ENCODE results near the gene RAB31. TPM values are rescaled to one million over a fixed set of nuclear protein-coding genes. Genes with fewer than 3 reads are reported as not detected.

The RAB31 gene
- total and polyA plus RNA-seq, 2 of the 13 experiments (the other 11 are each of a cell fraction or from before 2014, with no cell fraction given) = 1.1 to 1.7 TPM

GRCh38 chr18:9808295-9809241, 100.5 kb downstream of the RAB31 start (continued):
- TF ChIP-seq ZNF142 (CRISPR knock-in tag; IDR thresholded peaks at IDR 0.05) (no peak), MTF1 (CRISPR knock-in tag; IDR thresholded peaks at IDR 0.05) (no peak), HBP1 (CRISPR knock-in tag; IDR thresholded peaks at IDR 0.05; ENCODE audit: low read depth) (0 out of 2 replicates have a peak, but pooled peaks have one; percentile 31), RBAK (CRISPR knock-in tag; IDR thresholded peaks at IDR 0.05) (no peak), ATM (IDR thresholded peaks at IDR 0.05; ENCODE audit: borderline replicate concordance) (no peak), PLRG1 (conservative IDR thresholded peaks at IDR 0.05) (no peak), MXD1 (CRISPR knock-in tag; IDR thresholded peaks at IDR 0.05) (no peak), ZNF343 (CRISPR knock-in tag; IDR thresholded peaks at IDR 0.05) (no peak), CREB1 (IDR thresholded peaks at IDR 0.05) (no peak), CREB1 (CRISPR knock-in tag; IDR thresholded peaks at IDR 0.05) (peak; percentile 48; the same call in 1 of the 2 replicates), FUBP1 (CRISPR knock-in tag; IDR thresholded peaks at IDR 0.05; ENCODE audit: borderline replicate concordance) (no peak), AGO1 (IDR thresholded peaks at IDR 0.05; ENCODE audit: low read depth, low read length, poor library complexity, severe bottlenecking) (no peak), ZNF556 (CRISPR knock-in tag; IDR thresholded peaks at IDR 0.05; ENCODE audit: borderline replicate concordance) (no peak)
